Measurements from ENCODE around the gene RAB14.

DNA sequence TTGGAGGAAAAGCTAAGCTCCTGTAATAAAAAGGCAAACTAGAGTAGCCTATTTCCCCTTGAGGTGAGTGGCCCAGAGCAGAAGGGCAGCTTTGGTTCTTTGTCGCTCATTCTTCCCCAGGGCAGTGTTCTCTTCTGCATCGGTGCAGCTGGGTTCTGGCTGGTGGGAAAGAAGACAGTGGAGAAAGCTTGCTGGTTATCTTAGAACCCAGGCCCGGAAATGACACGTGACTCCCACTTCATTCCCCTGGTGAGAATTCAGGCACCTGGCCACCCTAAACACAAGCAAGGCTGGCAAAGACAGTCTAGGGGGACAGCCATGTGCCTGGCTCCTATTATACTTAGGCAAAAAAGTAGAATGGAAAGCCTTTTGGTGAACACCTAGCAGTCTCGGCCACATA, 33.8 kb upstream of the RAB14 start:
- TF ChIP-seq CEBPB (IDR thresholded peaks at IDR 0.05; ENCODE audit: low read depth) (no peak), POLR2A (IDR thresholded peaks at IDR 0.05; ENCODE audit: borderline replicate concordance, extremely low read depth, insufficient read depth, insufficient read length) (no peak), SRF (IDR thresholded peaks at IDR 0.05; ENCODE audit: low read depth) (no peak), YY1 (IDR thresholded peaks at IDR 0.05; ENCODE audit: extremely low read depth, insufficient replicate concordance, low read depth, low read length) (no peak), EGR1 (IDR thresholded peaks at IDR 0.05; ENCODE audit: low read depth) (no peak), EZH2phosphoT487 (IDR thresholded peaks at IDR 0.05; ENCODE audit: borderline replicate concordance) (no peak), EZH2 (IDR thresholded peaks at IDR 0.05) (no peak)
- TF ChIP-seq, protein P1, sequence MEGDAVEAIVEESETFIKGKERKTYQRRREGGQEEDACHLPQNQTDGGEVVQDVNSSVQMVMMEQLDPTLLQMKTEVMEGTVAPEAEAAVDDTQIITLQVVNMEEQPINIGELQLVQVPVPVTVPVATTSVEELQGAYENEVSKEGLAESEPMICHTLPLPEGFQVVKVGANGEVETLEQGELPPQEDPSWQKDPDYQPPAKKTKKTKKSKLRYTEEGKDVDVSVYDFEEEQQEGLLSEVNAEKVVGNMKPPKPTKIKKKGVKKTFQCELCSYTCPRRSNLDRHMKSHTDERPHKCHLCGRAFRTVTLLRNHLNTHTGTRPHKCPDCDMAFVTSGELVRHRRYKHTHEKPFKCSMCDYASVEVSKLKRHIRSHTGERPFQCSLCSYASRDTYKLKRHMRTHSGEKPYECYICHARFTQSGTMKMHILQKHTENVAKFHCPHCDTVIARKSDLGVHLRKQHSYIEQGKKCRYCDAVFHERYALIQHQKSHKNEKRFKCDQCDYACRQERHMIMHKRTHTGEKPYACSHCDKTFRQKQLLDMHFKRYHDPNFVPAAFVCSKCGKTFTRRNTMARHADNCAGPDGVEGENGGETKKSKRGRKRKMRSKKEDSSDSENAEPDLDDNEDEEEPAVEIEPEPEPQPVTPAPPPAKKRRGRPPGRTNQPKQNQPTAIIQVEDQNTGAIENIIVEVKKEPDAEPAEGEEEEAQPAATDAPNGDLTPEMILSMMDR (IDR thresholded peaks at IDR 0.05 in 2 of 3, conservative IDR thresholded peaks at IDR 0.05 in 1 of 3; ENCODE audit: borderline replicate concordance in 1 of 3, insufficient read depth in 1 of 3, low read depth in 2 of 3, low read length in 2 of 3) = no peak

All from HCT116 (cell line).